ENCODE measurements around the gene AASS.
"Not testable (repeated sequence)": the region's sequence is repeated elsewhere in the genome, so short reads cannot be mapped to it uniquely, and the experiment has no call there.

DNA sequence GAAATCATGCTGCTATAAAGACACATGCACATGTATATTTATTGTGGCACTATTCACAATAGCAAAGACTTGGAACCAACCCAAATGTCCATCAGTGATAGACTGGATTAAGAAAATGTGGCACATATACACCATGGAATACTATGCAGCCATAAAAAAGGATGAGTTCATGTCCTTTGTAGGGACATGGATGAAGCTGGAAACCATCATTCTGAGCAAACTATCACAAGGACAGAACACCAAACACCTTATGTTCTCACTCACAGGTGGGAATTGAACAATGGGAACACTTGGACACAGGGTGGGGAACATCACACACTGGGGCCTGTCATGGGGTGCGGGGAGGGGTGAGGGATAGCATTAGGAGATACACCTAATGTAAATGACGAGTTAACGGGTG, 9.3 kb downstream of the AASS start:
- TF ChIP-seq, protein P1, sequence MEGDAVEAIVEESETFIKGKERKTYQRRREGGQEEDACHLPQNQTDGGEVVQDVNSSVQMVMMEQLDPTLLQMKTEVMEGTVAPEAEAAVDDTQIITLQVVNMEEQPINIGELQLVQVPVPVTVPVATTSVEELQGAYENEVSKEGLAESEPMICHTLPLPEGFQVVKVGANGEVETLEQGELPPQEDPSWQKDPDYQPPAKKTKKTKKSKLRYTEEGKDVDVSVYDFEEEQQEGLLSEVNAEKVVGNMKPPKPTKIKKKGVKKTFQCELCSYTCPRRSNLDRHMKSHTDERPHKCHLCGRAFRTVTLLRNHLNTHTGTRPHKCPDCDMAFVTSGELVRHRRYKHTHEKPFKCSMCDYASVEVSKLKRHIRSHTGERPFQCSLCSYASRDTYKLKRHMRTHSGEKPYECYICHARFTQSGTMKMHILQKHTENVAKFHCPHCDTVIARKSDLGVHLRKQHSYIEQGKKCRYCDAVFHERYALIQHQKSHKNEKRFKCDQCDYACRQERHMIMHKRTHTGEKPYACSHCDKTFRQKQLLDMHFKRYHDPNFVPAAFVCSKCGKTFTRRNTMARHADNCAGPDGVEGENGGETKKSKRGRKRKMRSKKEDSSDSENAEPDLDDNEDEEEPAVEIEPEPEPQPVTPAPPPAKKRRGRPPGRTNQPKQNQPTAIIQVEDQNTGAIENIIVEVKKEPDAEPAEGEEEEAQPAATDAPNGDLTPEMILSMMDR (IDR thresholded peaks at IDR 0.05) = not testable (repeated sequence)
- not testable (repeated sequence) for TF ChIP-seq POLR2A (IDR thresholded peaks at IDR 0.05)
